GM13977 (cell line): ENCODE measurements around the gene TMEM238L.

Source experiments
- DNase-seq: peaks from one replicate; pipeline ENCODE4 v3.0.0; 2012; ENCODE audit warnings: low spot score
- CTCF ChIP-seq: IDR thresholded peaks from 2 replicates; pipeline ENCODE4 v1.5.1; 2012; ENCODE audit warnings: mild to moderate bottlenecking, control low read depth; ENCODE audit not compliant: insufficient read depth; ENCODE audit errors: extremely low read depth, missing control alignments
- in situ Hi-C: fragments of 300-500 bp; cut with MboI; formaldehyde crosslinking; loops from one replicate; pipeline ENCODE4 v1.12.0; 2022; ENCODE audit warnings: low sequenced_read_pairs, low pct_unique_long_range_greater_than_20kb, mixed read lengths, inconsistent platforms; ENCODE audit not compliant: unreplicated experiment

The TMEM238L gene

GRCh38 chr17:10806545-10807262 lies 2.8 kb upstream of the TMEM238L start:
- no peak for TF ChIP-seq CTCF
- in situ Hi-C loops = no loop called here
- DNase-seq = no peak

- no peak for TF ChIP-seq CTCF
- no peak for DNase-seq
- in situ Hi-C loops = no loop called here
These were observed 2.0 kb upstream of the TMEM238L start for GRCh38 chr17:10805911-10806310.

- in situ Hi-C loops = no loop called here
These were observed 647 bp upstream of the TMEM238L start for GRCh38 chr17:10804546-10804945.

GRCh38 chr17:10803350-10803749 lies 549 bp downstream of the TMEM238L start:
- no peak for TF ChIP-seq CTCF
- in situ Hi-C loops = no loop called here
- DNase-seq = no peak

More at GRCh38 chr17:10804546-10804945, 647 bp upstream of the TMEM238L start:
- TF ChIP-seq CTCF = no peak
- no peak for DNase-seq

GRCh38 chr17:10802496-10803284 lies 1.2 kb downstream of the TMEM238L start:
- in situ Hi-C loops = no loop called here
- TF ChIP-seq CTCF = no peak
- no peak for DNase-seq

GRCh38 chr17:10799407-10799806 lies 4.5 kb downstream of the TMEM238L start:
- TF ChIP-seq CTCF = no peak
- DNase-seq = no peak
- in situ Hi-C loops = no loop called here
